Right renal cortex interstitium (tissue), 3 donors: ENCODE data around the gene MORC2. TPM values are rescaled to one million over a fixed set of nuclear protein-coding genes. Genes with fewer than 3 reads are reported as not detected.

ENCODE experiments used
- DNase-seq, 3 donors: peaks; one replicate each; pipeline ENCODE4 v3.0.0-alpha.2; 2013; ENCODE audit warnings: low read depth in 3 of 3, low spot score in 2 of 3
- polyA plus RNA-seq, 3 donors: library from polyadenylated mRNA; unstranded; fragments of 120-200 nt; gene quantifications; one replicate each; pipeline ENCODE4 v1.2.1, GENCODE V29; 2013; ENCODE audit not compliant: insufficient read length in 3 of 3

The MORC2 gene
- polyA plus RNA-seq, 3 donors: 33.1 to 35.0 (median 33.8) TPM

DNA sequence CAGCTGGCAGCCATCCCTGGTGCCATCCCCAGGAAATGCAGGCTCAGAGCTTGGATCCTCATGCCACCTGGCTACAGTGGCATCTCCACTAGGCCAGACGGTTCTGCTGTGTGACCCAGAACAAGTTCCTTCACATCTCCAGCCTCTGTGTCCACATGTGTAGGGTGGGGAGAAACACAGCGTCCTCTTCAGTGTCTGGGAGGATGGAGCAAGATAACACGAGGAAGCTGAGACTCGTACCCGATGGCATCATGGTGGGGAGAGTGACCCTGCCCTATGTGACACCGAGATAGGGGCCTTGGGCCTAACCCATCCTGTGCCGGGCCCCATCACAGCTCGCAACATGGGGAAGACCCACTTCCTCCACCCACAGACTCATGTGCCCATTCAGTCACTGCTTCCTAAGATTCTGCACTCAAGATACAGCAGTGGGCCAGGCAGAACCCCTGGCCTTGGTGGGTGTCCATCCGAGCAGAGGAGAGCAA, 78.5 kb downstream of the MORC2 start:
- DNase-seq: no peak

DNA sequence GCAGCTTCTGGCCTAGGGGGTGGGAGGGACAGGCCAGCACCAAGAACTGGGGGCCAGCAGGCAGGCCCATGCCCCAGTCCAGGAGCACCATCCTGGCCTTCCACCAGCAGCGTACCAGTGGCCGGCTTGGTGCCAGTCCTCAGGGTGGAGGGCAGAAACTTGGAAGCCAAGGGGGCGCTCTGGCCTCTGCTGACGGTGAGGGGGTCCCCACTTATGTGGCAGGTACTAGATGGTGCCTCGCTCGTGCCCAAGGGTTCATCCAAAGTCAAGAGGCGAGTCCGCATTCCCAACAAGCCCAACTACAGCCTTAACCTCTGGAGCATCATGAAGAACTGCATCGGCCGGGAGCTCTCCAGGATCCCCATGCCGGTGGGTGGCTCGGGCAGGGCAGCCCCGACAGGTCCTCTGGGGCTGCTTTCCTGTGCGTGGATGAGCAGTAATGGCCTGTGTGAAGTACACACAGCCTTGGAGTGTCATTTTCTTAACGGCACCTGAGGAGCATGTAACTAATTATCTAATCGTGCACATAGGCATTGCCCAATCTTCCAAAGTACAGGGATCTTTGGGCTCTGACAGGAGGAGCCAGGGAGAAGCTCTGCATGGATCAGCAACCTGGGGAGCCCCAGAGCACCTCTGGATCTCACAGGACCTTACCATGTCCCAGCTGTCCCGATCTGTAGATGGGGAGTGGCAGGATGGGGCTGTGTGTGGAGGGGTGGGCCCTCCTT, 79.1 kb downstream of the MORC2 start:
- DNase-seq: no peak

DNA sequence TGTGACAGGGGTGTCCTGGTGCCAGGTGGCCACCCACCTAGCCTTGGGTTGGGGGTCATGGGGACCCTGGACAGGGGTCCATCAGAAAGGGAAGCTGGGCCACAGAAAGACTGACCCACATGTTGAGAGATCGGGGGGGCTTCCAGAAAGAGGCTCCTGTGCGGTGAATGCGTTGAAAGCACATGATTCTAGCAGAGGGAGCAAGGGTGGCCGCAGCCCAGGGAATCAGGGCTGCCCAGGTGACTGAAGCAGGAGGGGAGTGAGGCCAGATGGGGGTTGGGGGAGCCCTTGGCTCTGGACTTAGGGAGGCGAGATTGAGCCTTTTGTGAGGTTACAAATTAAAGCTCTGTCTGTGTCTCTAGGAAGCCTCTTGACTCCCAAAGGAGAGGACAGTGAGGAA, 80.7 kb downstream of the MORC2 start:
- no peak for DNase-seq

DNA sequence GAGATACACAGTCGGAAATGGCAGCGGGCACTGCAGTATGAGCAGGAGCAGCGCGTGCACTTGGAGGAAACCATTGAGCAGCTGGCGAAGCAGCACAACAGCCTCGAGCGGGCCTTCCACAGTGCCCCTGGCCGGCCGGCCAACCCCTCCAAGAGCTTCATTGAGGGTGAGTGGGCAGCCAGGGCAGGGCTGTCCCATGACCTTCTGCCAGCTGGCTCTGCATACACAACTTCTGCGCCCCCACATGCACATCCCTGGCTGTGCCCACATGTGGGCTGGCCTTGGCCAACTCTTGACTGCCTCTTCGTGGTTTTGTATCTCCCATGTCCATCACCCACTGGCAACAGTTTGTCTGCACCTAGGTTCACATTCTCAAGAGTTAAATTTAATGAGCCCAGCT, 81.1 kb downstream of the MORC2 start:
- DNase-seq: no peak

DNA sequence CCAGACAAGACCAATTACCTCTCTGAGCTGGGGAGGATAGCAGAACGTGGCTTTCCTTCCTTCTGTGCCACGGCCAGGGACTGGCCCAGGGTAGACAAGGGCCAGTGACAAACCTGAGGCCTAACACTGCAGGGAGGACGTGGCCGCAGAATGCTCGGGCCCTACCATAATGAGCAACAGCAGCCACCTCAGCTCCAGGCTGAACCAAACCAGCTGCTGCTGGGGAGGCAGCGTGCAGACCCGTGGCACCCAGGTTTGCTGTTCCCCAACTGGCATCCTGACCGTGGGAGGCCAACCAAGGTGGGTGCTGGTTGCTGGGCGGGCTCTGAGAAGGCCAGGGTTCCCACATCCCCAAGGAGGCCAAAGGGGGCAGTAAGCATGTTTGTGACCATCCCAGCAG, 83.0 kb downstream of the MORC2 start:
- DNase-seq: no peak

DNA sequence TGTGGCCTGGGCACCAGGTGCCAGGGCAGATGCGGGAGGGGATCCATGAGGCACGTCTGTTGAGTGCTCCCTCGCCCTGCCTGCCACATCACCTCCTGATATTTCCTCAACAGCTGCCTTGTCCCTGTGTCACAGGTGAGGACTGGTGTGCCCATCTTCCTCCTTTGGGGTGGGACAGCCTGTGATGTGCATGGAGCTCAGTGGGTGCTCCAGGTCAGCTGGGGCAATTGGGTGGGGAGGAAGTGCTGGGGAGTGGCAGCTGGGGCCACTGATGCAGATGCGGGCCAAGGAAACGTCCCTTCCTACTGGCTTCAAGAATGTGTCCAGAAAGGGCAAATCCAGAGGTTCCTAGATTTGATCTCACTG, 83.6 kb downstream of the MORC2 start:
- no peak for DNase-seq

DNA sequence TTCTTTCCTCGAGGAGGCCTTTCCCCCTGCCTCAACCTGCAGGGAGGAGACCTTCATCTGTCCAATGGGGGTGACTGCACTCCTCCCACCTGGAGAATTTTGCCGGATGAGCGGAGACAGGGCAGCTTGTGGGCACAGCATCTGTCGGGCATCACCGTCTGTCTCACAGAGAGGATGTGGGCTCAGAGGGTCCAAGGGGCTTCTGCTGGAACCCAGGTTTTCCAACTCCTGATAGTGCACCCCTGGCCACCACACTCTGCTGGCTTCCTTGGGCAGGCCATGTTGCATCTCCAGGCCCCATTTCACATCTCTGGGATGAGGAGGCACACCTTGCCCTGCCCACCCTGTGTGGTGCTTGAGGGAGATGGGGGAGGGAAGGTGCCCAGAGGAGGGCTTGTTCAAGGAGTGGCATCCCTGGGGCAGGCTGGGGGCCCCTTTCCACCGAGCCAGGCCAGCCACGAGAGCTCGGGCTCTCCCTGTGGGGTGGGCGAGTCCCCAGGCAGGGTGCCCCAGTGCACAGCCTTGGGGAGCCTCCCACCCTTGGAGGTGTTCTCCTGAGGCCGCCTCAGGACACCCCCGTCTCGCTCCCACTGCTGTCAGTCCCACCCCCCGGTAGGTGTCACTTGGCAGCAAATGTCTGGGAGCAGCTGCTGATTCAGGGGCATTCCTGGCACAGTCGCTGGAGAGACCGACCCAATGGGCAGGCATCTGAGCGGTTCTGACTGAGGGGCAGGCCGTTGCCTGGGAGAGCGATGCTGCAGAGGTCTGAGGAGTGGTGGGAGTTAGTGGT, 84.2 kb downstream of the MORC2 start:
- no peak for DNase-seq

DNA sequence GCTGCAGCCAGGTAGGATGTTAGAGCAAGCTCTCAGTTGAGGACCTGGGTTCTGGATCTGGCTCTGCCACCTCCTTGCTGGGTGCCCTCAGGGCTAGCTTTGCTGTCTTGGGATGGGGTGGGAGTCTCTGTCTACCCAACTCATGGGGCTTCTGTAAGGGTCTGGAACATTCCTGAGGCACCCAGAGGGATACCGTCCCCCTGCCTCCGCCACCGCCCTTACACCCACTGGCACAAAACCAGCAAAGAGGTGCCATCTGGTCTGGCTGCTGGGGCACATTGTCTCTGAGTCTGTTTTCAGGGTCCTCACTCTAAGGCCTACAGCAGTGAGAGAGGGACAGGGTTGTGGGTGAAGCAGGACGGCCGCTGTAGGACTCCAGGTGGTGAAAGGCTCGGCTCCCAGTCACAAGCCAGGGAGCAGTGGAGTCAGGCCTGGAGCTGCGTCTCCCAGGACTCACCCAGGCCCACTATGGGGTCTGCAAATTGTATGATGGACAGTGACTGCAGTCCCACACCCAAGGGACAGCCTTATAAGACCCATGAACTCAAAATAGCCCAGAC, 84.9 kb downstream of the MORC2 start:
- no peak for DNase-seq

DNA sequence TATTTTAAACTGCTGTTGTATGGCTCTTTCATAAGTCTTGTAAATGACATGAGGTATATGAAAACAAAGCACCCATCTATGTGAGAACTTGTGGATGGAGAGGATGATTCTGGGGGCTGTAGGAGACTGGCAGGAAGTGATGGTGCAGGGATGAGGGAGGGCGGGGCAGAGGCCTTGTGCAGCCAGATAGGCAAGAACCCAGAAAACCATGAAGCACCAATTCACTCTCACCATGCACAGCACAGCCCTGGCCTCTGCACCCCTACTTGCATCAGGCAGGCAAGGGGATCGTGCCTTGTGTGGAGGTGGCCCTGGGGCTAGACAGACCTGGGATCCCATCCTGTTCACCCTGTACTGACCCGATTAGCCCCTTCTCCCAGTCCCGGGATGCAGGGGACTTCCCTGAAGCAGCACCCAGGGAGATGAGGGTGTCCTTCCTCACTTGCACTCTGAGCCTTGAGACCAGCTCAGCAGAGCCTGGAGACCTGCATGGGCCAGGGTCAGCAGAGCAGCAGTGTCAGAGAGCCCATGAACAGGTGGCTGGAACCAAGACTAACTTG, 85.5 kb downstream of the MORC2 start:
- DNase-seq: no peak

DNA sequence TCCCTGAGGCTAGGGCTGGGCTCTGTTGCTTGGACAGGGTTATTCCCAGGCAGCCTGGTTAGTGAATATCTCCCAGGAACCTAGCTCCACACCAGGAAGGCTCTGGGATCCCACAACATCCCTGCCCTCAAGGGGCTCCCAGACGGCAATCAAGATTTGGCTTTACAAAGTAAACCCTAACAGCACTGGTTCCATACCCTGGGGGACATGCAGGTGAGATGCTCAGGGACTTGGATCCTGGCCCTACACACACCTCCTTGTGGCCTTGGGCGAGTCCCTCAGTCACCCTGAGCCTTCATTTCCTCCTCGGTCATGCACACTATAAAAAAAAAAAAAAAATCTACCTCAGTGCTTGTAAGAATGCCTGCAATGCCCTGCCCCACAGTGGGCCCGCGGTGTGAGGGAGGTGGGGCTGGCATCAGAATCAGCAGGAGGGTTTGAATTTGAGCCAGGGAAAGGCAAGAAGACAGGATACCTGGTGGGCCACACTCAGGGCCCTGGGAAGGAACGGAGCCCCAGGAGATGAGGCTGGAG, 86.3 kb downstream of the MORC2 start:
- no peak for DNase-seq

DNA sequence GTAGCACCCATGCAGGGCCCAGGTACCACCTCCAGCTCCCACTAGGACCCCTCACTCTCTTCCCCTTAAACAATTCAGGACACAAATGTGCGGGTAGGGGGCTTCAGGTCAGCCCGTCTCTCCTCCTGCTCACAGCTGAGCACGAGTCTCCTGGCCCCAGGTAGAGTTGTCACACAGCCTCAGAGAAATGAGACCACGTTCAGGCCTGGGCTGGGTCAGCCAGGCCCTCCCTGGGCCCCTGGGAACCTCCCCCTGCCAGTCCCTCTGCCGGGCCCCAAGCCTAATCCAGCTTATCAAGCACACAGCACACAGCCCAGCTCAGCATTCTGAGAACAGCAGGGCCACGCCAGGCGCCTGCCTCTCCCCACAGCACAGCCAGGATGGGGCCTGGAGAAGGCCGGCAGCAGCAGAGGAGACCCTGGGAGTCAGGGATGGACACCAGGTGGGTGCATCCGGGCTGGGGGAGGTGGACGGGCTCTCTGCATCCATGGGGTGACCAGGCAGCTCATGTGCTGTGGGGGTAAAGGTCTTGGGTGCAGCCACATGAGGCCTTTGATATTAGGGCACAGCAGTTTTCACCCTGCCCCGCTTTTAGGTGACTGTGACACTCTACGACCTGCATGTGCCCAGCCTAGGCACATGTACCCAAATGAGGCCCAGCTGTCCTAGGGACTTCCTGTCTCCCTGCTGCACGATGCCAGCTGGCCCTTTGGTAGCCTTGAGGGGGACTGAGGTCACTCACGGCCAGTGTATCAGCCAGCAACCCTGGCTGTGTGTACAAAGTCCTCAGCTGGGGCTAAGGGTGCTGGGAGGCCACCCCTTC, 87.0 kb downstream of the MORC2 start:
- DNase-seq: no peak

DNA sequence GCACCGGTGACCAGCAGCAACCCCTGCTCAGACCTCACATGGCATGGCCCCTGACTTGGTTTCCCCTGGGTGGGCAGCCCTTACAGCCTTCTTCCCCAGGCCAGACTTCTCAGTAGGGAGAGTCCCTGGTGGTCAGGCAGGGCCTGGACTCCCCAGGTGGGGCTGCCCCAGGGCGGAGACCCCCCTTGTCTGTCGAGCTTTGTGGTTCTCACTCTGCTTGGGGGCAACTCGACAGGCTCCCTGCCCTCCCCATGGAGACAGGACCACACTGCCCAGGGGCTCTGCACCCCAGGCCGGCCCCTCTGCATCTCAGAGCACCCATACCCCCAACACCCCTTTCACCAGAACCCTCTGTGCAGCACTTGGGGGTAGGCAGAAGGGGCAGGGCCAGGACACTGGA, 87.7 kb downstream of the MORC2 start:
- no peak for DNase-seq

DNA sequence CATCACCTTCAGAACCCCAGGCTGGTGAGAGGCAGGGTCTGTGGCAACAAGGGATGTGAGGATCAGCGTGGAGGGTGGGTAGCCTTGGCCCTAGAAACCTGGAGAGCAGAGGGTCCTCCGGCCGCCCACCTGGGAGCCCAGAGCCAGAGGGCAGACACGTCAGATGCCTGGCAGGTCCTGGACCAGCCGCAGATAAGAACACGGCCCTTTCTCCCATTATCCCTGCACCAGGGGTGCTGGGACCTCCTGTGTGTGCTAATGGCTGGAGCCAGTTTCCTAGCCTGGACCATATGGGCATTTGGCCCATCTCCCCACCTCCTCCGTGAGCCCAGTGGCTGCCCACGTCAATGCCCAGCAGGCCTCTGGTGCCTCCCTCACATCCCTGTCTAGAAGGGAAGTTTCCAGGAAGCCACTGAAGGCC, 88.4 kb downstream of the MORC2 start:
- no peak for DNase-seq

DNA sequence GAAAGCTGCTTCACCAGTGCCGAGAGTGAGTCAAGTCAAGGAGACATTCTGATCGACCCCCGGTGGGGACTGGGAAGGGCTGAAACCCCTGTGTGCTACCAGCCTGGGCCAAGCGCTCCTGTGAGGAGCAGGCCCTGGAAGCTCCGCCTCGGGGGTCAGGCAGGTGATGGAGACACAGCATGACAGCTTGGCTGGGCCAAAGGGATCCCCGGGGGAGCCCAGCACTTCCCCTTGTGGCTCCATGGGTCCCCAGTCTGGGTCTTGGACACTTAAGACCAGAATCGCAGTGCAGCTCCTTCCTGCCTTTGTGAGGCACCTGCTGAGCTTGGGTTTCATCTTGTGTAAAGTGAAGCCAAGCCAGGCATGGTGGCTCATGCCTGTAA, 89.2 kb downstream of the MORC2 start:
- no peak for DNase-seq

DNA sequence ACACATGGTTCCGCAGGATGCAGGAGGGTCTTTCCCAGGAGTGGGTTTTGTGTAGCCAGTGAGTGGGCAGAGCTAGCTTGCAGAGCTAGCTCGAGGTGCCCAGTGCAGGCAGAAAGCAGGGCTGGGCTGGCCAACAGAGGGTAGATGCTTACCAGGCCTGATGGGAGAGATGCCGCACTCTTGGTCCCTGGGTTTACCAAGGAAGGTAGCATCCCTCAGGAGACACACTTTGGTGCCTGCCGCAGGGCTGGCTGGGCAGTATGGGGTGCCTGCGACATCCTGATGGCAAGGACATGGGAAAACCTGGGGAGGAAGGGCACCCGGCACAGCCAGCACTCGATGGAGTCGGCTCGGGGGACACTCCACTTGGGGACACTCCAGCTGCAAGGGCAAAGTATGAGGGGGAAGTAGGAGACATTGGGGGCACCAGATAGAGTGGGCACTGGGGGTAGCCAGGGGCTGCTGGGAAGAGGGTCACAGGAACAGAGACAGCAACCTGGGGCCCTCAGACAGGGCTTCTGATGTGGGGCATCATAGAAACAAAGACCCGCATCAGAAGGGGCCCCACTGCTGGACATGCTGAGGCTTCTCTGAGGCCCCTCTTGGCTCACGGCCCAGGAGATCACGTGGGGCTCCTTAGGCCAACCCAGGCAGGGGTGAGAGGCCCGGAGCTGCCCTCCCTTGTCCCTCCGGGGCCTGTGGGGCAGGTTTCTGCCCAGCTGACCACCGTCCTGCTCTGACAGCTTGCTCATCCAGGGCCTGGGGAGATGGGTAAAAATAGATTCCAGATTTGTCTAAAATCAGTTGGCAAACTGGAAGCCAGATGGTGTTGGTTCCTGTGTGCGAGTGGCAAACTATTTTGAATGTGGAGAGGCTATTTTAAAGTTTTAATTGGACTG, 89.8 kb downstream of the MORC2 start:
- DNase-seq: no peak

DNA sequence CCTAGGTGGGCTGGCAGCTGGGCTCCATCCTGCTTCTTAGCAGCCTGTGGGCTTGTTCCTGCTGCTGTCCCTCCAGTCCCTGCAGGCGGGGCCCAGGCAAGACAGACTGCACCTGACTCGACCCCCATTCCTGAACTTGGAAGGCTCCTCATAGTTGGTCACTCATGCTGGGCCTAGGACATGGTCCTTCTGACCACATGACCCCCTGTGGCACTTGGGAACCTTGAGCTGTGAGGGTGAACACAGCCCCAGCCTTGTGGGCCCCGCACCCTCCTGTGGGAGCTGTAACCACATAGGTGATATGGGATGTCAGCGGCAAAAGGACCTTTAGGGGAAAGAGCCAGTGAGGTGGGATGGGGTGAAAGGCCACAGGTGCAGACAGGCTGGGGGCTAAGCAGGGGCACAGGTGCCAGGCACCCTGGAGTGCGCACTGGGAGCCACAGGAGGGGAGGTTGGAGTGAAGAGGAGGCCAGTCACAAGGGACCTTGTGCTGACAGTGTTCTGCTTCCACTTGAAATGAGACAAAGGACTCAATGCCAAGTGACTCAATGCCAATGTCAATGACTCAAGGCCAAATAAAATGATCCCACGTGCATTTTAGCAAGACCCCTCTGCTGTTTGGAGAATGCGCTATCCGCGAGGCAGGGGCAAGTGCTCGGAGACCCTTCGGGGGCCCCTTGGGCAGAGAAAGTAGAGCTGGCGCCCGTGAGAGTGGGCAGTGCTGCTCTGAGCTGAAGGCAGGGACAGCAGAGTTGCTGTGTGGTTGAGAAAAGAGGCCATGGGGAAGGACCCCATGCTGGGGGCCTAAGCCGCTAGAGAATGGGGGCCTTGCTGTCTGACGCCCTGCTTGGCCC, 90.7 kb downstream of the MORC2 start:
- DNase-seq: no peak

DNA sequence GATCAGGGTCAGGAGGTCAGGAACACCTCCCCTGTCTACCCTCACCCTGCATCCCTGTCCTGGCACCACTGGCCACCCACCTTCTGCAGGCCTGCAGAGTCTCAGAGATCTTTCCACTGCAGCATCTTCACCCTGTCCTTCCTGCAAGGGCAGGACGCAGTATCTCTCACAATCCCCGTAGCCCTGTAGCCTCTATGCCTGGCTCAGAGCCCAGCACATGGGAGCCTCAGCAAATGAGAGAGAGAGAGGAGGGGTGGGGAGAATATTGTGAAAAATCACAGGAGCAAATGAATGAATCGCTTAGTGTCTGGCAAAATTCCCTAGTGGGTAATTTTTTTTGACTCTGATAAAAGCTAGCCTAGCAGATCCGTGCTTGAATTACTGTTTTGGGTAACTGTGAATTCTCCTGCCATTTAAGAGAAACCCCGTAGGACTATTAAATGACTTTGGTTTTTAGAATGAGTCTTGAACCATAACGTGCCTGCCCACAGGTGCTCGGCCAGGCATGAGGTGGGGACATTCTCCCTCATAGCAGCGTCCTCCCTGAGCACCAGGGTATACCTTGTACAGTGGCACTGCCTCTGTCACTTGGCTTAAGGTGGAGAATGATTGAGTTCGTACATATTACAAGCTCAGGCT, 91.5 kb downstream of the MORC2 start:
- DNase-seq: no peak

DNA sequence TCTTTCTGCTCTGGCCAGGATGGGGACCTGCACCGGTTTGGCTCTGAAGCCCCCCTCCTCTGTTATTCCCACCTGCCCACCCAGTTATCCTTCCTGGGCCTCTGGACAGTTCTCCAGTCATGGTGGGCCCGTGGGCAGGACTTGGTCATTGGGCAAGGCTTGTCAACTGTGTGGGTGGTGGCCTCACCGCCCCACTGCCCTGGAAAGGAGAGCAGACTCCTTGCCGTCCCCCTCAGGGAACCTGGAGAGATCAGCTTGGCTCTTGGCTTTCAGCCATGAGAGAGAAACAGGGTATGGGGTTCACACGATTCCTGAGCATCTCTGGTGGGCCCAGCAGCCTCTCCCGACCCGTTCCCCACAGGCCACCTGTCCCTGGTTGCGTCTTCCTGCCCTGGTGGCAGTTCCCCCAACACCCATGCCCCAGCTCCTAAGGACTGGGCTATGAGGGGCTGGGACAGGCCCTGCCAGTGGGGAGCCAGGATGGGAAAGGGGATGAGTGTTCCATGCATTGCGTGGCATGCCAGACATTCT, 92.3 kb downstream of the MORC2 start:
- DNase-seq: no peak
